Panc1 (cell line): ENCODE data around the gene DHRS13.
A peak's percentile ranks its signal among the peaks of the same experiment; 100 is the strongest.

Source experiments
- POLR2AphosphoS5 ChIP-seq: IDR thresholded peaks from 2 replicates; pipeline ENCODE4 v1.6.1; 2012; ENCODE audit warnings: mild to moderate bottlenecking, low read depth, low read length, moderate library complexity
- SIN3A ChIP-seq: IDR thresholded peaks from 2 replicates; pipeline ENCODE4 v1.6.1; 2012; ENCODE audit warnings: low read depth, mild to moderate bottlenecking, low read length, moderate library complexity, borderline replicate concordance; ENCODE audit not compliant: insufficient read depth
- TF ChIP-seq, protein P1 (sequence below): fragments of 450-650 bp; IDR thresholded peaks from 2 replicates; pipeline ENCODE4 v1.5.1; 2017; ENCODE audit warnings: mild to moderate bottlenecking

DNA sequence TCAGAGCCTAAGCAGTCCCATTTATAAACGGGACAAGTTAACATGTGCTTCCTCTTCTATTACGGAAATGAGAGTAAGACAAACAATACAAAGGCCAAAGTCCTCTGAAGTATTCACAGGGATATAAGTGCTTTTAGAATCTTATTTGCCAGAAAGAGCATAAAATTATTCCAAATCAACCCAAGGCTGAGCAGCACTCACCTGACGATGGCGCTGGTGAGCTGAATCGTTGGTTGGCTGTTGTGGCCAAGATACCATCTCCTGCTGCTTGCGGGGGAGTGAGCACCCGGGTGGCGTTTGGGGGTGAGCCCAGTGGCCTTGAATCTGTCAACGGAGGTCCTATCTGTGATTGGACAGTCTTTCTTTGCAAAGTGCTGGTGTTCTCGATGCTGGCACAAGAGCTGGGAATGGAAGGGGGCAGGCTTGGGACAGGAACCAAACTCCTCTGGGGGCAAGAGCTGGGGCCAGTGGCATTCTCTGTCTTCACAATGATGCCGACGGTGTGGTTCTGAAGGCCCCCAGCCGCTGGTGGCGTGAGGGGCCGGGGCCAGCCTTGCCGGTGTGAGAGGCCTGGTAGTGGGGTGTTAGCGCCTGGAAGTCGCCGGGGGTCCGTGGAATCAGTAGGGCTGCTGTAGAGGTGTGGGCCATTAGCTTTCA lies 9.5 kb upstream of the DHRS13 start:
- TF ChIP-seq, protein P1, sequence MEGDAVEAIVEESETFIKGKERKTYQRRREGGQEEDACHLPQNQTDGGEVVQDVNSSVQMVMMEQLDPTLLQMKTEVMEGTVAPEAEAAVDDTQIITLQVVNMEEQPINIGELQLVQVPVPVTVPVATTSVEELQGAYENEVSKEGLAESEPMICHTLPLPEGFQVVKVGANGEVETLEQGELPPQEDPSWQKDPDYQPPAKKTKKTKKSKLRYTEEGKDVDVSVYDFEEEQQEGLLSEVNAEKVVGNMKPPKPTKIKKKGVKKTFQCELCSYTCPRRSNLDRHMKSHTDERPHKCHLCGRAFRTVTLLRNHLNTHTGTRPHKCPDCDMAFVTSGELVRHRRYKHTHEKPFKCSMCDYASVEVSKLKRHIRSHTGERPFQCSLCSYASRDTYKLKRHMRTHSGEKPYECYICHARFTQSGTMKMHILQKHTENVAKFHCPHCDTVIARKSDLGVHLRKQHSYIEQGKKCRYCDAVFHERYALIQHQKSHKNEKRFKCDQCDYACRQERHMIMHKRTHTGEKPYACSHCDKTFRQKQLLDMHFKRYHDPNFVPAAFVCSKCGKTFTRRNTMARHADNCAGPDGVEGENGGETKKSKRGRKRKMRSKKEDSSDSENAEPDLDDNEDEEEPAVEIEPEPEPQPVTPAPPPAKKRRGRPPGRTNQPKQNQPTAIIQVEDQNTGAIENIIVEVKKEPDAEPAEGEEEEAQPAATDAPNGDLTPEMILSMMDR: peak; percentile 71
- TF ChIP-seq POLR2AphosphoS5: no peak
- no peak for TF ChIP-seq SIN3A
